ENCODE measurements around the gene ZBTB7A.

DNA sequence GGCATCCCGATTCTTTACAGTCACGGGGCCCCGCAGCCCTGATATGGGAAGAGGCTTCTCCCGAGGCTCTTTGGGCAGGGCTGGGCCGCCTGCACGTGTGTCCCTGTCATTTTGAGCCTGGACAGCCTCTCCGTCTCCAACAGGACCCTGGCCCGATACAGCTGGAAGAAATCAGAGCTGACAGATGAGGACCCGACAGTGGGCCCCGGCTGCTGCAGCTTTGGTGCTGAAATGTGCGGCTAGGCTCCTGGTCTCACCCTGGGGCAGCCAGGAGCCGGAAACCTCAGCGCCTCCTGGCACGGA lies 55.9 kb downstream of the ZBTB7A start:
- no peak for TF ChIP-seq GATA2 (IDR thresholded peaks at IDR 0.05; ENCODE audit: low read depth, low read length)
- no peak for TF ChIP-seq GATA3 (IDR thresholded peaks at IDR 0.05; ENCODE audit: low read depth, low read length)

Measured in SH-SY5Y (cell line).